Measurements from ENCODE around the gene APC2.

GRCh38 chr19:1492474-1493006 lies 42.6 kb downstream of the APC2 start:
- TF ChIP-seq CTCF (optimal IDR thresholded peaks at IDR 0.05 in 1 of 3, IDR thresholded peaks at IDR 0.05 in 1 of 3, conservative IDR thresholded peaks at IDR 0.05 in 1 of 3; ENCODE audit: extremely low read depth in 1 of 3, insufficient read depth in 2 of 3, low read length in 3 of 3) (no peak), EZH2 (IDR thresholded peaks at IDR 0.05; ENCODE audit: low read length) (no peak)
